Stimulated activated CD8-positive, alpha-beta memory T cell treated with anti-CD3 and anti-CD28 coated beads, Interleukin-7, amount 100 ng/mL, for 4 hours (primary cell): ENCODE measurements around the gene PLCL1.
A peak's percentile ranks its signal among the peaks of the same experiment; 100 is the strongest.

Experiments used
- DNase-seq, 2 donors: peaks; one replicate each; pipeline ENCODE4 v3.0.0-alpha.2; 2020; ENCODE audit warnings: low read depth in 2 of 2

Gene PLCL1

DNA sequence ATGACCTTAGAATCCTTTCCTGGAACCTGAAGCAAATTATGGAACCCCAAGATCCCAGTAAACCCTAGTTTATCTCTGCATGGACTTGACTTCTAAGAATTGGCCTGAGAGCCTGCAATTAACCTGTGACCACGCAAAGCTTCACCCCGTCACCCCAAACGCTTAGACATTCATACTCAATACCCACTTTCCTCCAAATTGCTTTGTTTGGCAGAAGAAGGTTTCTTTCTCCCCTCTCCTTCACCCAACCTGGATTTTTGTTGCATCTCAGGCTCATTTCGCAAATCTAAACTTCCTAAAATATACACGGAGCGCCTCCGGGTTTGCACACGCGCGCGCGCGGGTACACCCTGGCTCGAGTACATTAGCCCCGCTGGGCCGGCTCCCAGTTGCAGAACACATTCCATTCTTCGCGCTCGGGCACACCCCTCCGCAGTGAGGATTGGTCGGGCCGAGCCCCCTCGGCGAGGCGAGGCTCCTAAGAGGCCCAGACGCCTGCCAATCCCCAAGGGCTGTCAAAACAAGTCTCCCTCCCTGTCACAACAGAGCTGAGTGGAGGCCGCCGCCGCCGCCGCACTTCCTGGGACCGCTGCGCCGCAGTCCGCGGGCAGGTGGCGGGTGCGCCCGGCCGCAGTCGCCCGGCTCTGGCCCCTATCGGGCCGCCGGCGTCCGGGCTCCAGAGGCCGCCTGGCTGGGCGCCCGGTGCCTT is at the start of gene PLCL1:
TSS of gene PLCL1 (plus strand) at position 545 of the 709 bp plus-strand sequence.
- DNase-seq: peak; percentile 83

DNA sequence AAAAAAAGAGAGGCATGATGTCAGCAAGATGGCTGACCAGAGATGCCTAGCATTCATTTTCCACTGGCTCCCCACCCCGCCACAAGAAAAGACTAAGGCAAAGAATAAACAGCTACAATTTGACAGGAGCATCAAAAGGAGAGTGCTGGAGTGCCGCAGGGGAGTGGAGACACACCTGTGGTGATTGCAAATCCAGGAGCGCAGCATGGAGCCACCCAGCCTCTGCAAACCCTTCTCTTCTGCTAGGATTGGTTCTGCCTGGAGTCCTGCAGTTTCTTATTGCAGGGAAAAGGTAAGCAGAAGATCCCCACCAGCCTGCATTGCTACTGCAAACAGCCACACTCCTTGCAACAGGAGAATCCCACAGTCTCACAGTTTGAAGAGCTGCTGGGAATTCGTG is 45.4 kb upstream of the PLCL1 start:
- no peak for DNase-seq

DNA sequence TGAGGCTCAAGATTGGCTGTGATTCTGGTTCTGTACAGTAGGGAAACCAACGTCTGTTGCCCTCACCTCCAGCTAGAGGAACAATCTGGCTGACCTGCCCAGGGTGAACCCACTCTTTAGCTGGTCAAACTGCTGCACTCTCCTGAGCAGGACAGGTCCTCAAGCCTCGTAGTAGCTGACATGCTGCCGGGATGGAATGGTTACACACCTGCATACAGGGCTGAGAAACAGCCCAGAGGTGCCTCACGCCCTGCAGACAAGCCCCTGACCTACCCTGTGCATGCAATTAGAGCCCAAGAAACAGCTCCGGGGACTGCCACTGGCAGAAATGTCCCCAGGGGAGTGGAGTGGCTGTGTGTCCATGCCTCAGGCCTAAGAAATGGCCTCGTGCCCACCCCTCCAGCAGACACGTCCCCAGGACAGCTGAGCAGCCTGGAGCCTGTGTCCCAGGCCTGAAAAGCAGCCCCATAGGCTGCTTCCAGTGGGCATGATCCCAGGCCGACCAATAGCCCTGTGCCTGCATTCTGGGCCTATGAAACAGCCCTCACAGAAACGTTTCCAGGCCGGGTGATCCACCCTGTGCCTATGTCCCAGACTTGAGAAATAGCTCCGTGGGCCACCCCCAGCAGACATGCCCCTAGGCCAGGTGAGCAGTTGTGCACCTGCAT is 44.6 kb upstream of the PLCL1 start:
- DNase-seq: no peak

DNA sequence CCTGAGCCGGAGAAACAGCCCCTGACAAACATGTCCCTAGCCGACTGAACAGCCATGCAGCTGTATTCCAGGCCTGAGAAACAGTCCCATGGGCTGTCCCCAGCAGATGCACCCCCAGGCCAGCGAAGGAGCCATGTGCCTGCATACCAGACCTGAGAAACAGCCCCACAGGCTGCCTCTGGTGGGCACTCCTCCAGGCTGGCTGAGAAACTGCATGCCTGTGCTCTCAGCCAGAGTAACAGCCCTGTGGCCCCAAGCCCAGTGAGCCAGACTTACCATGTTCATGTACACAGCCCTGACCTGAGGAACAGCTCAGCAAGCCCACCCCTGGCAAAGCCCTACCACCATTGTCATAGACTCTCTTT is 44.1 kb upstream of the PLCL1 start:
- no peak for DNase-seq

DNA sequence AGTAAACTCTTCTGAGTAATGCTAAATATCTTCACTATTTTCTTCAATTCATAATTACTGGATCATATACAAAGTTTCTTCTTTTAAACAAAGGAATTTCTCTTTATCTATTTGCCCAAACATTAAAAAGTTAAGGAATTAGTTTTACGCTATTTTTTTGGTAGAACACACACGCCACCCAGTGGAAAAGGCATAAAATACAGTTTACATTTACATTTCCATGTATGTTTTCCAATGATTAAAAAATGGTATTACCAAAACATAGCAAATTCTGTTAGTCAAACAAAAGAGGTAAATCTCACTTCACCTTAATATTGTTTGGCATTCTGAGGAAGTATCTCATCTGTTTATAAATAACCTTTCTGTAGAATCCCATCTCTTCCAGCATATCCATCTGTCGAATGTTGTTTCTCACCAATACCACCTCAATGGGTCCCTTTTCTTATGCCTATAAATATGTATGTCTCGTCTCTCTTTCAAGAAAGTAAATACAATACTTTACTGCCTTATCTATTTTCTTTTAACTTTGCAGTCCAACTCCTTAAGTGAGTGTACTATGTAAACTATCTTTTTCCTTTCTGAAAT is 26.5 kb upstream of the PLCL1 start:
- DNase-seq: no peak

DNA sequence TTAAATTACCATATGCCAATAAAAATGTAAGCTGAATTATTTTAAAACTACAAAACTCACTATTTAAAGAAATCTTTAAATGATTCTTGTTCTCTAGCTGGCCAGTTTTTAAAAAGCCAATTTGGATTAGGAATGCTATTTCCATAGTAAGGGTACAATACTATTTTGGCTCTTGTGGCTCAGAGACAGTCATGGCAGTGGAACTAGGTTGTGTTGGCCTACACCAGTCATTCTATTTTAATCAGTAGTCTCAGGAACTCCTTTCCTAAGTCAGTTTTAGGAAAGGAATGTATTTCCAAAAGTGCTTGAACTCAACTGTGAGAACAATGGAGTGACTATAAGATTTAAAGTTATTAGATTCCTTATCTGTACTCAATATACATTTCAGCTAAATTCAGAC is 25.1 kb upstream of the PLCL1 start:
- DNase-seq: no peak

DNA sequence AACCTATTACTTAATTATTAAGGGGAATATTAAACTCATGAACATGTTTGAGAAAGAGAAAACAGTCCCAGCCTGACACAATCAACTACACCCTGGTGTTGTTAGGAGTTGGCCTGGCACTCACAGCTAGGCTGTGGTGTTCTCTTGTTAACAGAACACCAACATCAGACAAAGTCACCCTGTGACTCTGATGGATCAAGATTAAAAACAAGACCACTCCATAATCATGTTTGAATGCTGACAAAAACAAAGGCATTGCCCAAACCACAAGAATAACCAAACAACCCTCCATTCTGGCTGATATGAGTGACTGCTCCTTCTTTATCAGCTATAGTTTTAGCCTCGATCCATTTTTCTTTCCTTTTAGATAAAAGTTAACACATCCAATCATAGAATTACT is 22.3 kb upstream of the PLCL1 start:
- no peak for DNase-seq

DNA sequence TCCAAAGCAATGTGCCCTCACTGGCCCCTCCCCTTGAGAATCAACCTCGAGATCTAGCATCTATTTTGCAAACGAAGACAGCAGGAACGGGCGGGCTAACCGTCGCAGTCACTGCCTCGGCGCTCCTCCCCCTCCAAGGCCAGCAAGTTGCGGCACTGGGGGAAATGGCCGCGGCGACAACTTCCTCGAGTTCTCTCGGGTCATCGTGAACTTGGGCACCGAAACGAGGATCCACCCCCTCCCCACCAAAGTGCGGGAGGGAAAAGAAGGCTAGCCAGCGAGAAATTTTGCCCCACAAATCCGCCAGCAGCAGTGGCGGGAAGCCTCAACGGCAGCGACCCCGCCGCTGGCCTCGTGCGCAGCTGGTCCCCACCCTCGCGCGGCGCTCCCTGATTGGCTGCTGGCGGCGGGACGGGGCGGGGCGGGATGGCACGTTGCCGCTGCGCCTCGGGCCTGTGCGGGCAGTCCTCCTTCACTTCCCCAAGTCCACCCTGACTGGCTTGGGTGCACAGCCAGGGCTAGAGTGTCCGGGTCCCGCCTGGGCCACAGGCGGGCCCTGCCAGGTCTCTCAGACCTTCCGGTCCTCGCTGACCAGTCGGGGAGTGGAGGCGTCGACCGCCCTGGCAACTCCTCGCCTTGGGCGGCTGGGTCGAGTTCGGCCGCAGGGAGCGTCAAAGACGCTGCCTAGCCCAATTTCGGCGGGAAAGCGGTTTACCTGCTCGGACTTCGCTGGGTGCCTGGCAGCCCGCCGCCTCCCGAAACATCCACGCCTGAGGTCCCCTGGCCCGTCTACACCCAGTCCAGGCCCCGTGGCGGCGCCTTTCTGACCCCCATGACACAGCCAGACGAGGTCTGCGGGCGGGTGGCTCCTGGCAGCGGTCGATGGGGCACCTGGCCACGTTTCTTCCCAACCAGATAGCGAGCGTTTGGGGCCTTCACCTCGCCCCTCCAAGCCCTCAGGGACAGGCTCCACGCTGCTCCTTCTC is 19.1 kb upstream of the PLCL1 start, which contains the start of gene BOLL:
TSS of gene BOLL (minus strand) at position 364 of the 986 bp plus-strand sequence. CDS start 3,469 bp downstream, outside the sequence.
- no peak for DNase-seq

GRCh38 chr2:197786010-197786877 is 18.1 kb upstream of the PLCL1 start:
- DNase-seq: peak in 1 of 2 donors; percentile 26

DNA sequence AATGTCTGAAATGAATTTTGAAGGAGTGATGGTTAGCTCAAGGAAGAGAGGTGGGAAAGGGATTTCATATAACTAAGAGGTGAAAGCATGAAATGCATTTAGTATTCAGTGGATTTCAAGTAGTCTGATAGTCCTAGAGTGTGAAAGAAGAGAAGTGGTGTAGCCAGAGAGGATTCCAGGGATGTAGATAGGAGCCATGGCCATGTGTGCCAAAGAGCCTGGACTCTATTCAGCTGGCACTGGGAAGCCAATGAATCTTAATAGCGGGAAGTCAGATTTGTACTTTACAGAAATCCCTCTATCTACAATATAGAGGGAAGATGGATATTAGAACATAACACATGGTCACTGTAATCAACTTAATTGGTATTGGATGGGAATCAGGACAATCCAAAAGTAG is 10.9 kb upstream of the PLCL1 start:
- DNase-seq: no peak

GRCh38 chr2:197795277-197795676 is 9.1 kb upstream of the PLCL1 start:
- DNase-seq: no peak

GRCh38 chr2:197798187-197798586 is 6.2 kb upstream of the PLCL1 start:
- DNase-seq: no peak

DNA sequence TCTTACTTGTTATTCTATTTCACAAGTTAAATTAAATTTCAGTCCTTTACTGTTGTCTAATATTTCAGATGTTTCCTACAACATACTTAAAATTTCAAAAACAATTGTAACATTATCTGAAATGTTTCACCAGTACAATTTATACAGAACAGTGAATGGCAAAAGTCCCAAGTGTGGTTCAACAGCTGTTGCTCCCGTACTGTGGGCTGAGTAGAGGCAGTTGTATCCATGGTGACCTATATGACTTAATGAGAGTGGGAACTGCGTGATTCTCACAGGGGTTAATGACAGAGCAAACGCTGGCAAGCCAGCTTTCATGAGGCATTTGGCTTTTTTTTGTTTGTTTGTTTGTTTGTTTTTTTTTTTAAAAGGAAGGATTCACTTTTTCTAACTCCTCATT is 5.3 kb upstream of the PLCL1 start:
- DNase-seq: no peak

DNA sequence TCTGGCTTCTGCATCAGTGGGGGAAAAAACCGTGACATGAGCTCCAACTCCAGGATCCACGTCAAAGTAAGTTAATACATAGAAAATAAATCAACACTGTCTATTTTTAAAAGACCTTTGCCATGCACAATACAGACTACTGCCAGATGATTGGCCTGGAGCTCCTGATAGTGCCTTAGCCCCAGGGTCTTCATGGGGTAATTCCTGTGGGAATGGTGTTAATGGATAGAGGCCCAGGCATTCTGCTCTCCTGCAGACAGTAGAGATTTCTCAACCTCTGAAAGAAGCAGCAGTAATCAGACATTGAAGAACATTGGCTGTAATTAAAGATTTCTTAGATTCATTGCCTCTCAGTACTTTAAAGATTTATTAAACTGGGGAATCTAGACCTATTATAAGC is 4.3 kb upstream of the PLCL1 start:
- DNase-seq: no peak

- no peak for DNase-seq
Measured at GRCh38 chr2:197801033-197801432, 3.4 kb upstream of the PLCL1 start.

DNA sequence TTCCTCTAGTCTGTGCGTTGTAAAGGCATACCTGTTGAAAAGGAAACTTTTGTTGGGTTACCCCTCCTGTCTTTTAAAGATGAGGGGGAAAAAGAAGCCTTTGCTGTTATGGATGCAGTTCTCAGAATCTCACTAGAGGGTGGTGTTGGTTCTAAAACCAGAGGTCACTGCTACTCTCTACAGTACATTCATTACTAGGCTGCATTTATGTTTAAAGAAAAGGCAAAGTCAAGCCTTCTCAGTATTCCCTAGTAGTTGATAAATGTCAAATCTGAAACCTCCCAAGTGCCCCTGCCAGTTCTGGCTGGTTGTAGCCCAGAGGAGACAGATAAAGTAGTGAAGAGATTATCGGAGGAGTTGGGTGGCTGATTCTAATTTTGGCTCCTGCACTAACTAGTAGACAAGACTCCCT is 1.4 kb upstream of the PLCL1 start:
- no peak for DNase-seq

DNA sequence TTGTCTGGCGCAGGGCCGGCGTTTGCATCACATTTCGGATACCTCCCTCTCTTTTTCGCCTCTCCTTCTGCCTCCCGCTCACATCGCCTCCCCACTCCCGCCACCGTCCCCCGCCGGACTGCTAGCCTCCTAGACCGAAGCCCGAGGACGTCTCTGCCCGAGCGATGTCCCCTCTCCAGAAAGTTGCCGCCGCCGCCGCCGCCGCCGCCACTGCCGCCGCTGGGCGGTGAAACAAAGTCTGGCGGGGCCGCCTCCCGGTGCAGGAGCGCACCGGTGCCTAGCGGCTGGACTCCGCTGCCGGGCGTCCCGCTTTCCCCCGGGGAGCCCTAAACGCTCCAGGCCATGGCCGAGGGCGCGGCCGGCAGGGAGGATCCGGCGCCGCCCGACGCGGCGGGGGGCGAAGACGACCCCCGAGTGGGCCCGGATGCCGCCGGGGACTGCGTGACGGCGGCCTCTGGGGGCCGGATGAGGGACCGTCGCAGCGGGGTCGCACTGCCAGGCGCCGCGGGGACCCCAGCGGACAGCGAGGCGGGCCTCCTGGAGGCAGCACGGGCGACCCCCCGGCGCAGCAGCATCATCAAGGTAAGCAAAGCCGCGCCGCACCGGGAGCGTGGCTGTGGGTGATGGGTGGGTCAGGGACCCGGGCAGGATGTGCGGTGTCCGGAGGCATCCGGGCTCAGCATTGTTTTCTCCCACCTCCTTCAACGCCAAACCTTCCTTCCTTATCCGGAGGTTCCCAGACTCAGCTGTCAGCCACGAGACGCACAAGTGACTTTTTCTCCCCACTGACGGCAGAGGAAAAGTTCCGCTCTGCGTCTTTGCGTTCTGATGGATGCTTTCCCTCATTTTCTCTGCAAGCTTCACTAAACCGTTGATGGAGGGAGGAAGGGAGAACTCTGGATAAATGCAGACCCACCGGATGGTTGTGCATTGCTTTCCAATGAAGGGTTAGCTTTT is 643 bp downstream of the PLCL1 start:
- peak in 1 of 2 donors; percentile 6 for DNase-seq

- no peak for DNase-seq
Measured at GRCh38 chr2:197805715-197806633, 1.6 kb downstream of the PLCL1 start.

DNA sequence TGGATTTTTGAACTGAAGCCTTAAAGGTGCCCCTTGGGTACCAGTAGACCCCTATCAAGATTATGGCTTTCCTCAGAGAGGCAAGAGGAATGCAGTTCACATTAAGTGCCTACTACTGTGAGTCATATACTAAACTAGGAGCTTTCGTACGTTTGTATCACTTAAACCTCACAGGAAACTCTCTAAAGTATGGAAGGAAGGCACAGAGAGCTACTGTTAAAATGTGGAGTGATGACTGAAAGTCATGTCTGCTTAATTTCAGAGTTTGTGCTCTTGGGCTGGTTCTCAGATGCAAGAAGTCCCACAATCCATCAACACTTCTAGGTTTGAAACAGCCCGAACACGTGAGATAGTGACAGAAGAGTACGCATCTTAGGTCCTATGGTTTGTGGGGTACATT is 4.7 kb downstream of the PLCL1 start:
- DNase-seq: no peak
